ENCODE data around the gene FUCA1.

FUCA1 gene

GRCh38 chr1:23908453-23909341 lies 40.6 kb upstream of the FUCA1 start:
- Histone ChIP-seq H3K9me3 (ENCODE audit: severe bottlenecking) (no peaks in the 10 kb centered on the region), H3K27me3 (ENCODE audit: insufficient read depth, poor library complexity, severe bottlenecking) (peaks cover 2% of the 10 kb centered on the region), H3K4me3 (ENCODE audit: severe bottlenecking) (no peak overlapping the region), H3K27ac (ENCODE audit: poor library complexity, severe bottlenecking) (no peak overlapping the region), H3K4me1 (ENCODE audit: insufficient read depth, poor library complexity, severe bottlenecking) (peaks cover 18% of the 10 kb centered on the region), H3K36me3 (ENCODE audit: low read depth) (no peaks in the 10 kb centered on the region)
- ATAC-seq (ENCODE audit: low read depth): no peak
- no peak for DNase-seq (ENCODE audit: low spot score)
- TF ChIP-seq CTCF (IDR thresholded peaks at IDR 0.05; ENCODE audit: poor library complexity, severe bottlenecking): no peak

GRCh38 chr1:23906731-23907130 lies 38.6 kb upstream of the FUCA1 start:
- Histone ChIP-seq H3K9me3 (ENCODE audit: severe bottlenecking) (no peaks in the 10 kb centered on the region), H3K4me3 (ENCODE audit: severe bottlenecking) (no peak overlapping the region), H3K27ac (ENCODE audit: poor library complexity, severe bottlenecking) (no peak overlapping the region), H3K4me1 (ENCODE audit: insufficient read depth, poor library complexity, severe bottlenecking) (peaks cover 18% of the 10 kb centered on the region), H3K36me3 (ENCODE audit: low read depth) (no peaks in the 10 kb centered on the region), H3K27me3 (ENCODE audit: insufficient read depth, poor library complexity, severe bottlenecking) (peaks cover 10% of the 10 kb centered on the region)
- no peak for TF ChIP-seq CTCF (IDR thresholded peaks at IDR 0.05; ENCODE audit: poor library complexity, severe bottlenecking)
- DNase-seq (ENCODE audit: low spot score): no peak
- ATAC-seq (ENCODE audit: low read depth): no peak

GRCh38 chr1:23905461-23906025 lies 37.5 kb upstream of the FUCA1 start:
- DNase-seq (ENCODE audit: low spot score) (no peak), ATAC-seq (ENCODE audit: low read depth) (no peak)
- Histone ChIP-seq H3K4me3 (ENCODE audit: severe bottlenecking) (no peak overlapping the region), H3K27ac (ENCODE audit: poor library complexity, severe bottlenecking) (no peak overlapping the region), H3K4me1 (ENCODE audit: insufficient read depth, poor library complexity, severe bottlenecking) (peaks cover 18% of the 10 kb centered on the region), H3K36me3 (ENCODE audit: low read depth) (no peaks in the 10 kb centered on the region), H3K27me3 (ENCODE audit: insufficient read depth, poor library complexity, severe bottlenecking) (peaks cover 10% of the 10 kb centered on the region), H3K9me3 (ENCODE audit: severe bottlenecking) (no peaks in the 10 kb centered on the region)
- no peak for TF ChIP-seq CTCF (IDR thresholded peaks at IDR 0.05; ENCODE audit: poor library complexity, severe bottlenecking)

GRCh38 chr1:23904748-23905357 lies 36.8 kb upstream of the FUCA1 start:
- Histone ChIP-seq H3K36me3 (ENCODE audit: low read depth) (no peaks in the 10 kb centered on the region), H3K4me1 (ENCODE audit: insufficient read depth, poor library complexity, severe bottlenecking) (peaks cover 18% of the 10 kb centered on the region), H3K27me3 (ENCODE audit: insufficient read depth, poor library complexity, severe bottlenecking) (peaks cover 10% of the 10 kb centered on the region), H3K9me3 (ENCODE audit: severe bottlenecking) (no peaks in the 10 kb centered on the region), H3K27ac (ENCODE audit: poor library complexity, severe bottlenecking) (no peak overlapping the region), H3K4me3 (ENCODE audit: severe bottlenecking) (no peak overlapping the region)
- DNase-seq (ENCODE audit: low spot score) (no peak), ATAC-seq (ENCODE audit: low read depth) (peak; percentile 86)
- TF ChIP-seq CTCF (IDR thresholded peaks at IDR 0.05; ENCODE audit: poor library complexity, severe bottlenecking): no peak

Measured in RWPE2 (cell line).